ENCODE data around the gene BABAM2.
"Not testable (repeated sequence)": the region's sequence is repeated elsewhere in the genome, so short reads cannot be mapped to it uniquely, and the experiment has no call there.

Gene BABAM2

DNA sequence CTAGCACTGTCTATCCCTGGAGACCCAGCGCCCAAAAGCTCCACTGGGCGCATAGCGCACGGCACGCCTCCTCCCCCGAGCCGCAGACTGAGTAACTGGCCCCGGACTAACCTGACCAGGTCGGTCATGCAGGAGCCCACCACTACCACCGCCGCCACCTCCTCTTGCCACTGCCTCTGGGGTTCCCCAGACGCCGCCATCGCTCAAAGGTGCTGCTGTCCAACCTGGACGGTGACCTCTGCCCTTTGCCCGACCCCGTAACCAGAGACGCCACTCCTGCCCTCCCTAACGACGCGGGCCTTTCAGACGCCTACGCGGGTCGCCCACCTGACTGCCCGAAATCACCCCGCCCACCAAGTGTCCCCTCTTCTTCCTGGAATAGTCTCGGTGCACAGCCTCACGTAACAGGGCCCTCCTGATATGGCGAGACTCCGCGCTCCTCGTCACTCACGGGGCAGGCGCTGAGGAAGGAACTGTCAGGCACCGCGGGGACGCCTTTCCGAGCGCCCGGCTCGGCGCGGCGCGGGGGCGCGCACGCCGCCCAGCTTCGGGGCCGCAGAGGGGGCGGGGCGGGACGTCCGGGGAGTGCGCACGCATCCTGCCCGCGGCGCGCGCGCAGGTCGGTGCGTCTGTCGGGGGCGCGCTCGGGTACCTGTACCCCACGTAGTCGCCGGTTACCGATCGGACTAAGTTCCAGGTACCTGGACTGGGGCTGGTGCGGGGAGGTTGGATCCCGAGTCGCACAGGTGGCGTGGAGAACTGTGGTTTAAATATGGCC, at the start of gene BABAM2, which contains the start of gene RBKS:
Gene BABAM2 (plus strand): TSS at position 584 of the 778 bp plus-strand sequence. CDS start 3,828 bp downstream, outside the sequence.
Gene RBKS (minus strand): TSS at position 242 of the 778 bp plus-strand sequence. CDS start 42 bp downstream, at position 200.
- no peak for FAIRE-seq

DNA sequence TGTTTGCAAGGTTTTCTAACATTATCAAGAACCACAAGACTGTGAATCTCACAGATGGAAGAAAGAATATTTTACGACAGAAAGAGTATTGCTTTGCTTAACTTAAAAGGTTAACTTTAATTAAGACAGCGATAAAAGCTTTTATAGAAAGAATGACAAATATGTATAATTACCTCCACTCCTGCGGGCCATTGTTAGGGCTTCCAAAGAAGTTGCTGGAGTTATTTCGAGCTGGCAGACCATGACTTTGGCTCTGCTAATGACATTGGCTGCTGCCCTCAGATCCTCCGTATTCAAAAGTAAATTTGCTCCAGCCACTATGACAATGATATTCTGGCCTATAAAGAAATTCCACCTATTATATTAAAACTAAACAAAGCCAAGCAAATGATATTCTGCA, 47.6 kb upstream of the BABAM2 start:
- no peak for FAIRE-seq

DNA sequence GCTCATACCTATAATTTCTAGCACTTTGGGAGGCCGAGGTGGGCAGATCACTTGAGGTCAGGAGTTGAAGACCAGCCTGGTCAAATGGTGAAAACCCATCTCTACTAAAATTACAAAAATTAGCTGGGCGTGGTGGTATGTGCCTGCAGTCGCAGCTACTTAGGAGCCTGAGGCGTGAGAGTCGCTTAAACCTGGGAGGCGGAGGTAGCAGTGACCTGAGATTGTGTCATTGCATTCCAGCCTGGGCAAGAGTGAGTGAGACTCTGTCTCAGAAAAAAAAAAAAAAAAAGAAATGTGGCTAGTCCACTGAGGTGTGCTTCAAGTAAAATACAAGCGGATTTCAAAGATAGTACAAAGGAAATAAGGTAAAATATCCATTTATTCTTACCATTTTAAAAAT, 46.5 kb upstream of the BABAM2 start:
- FAIRE-seq, result no peak

DNA sequence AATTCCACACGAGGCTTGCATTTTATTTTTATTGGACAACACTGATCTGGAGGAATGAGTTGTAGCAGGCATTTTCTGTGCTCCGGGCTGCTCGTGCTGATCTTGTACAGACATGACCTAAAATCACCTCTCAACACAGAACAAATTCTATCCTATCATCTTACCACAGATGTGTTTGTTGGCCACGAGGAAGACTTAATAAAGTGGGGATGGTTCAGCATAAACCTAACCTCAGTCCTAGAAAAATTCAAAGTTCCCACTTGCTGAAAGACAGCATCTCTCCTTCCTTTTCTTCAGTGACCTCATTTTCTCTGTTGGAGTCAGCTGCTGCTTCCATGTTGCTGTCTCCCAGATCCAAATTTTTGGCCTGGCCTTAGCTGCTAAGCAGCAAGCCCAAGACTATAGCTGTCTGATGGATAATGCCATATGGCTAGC, 45.7 kb upstream of the BABAM2 start:
- FAIRE-seq, result no peak

DNA sequence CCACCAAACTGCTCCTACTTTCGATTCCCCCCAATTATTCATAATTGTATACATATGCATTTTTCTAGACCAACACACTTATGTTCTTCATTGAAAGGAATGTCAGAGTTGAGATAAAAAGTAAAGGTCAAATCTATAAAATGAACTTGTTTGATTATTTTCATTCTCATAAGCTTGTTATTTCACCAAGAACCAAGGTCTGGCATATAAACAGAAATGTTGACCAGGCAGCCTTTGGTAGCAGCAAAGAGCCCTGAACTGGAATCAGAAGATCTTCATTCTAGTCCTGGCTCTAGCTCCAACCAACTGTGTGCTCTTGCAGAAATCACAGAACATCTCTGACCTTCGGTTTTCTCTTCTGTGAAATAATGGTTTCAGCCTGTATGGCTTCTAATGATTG, 43.2 kb upstream of the BABAM2 start:
- FAIRE-seq, result no peak

DNA sequence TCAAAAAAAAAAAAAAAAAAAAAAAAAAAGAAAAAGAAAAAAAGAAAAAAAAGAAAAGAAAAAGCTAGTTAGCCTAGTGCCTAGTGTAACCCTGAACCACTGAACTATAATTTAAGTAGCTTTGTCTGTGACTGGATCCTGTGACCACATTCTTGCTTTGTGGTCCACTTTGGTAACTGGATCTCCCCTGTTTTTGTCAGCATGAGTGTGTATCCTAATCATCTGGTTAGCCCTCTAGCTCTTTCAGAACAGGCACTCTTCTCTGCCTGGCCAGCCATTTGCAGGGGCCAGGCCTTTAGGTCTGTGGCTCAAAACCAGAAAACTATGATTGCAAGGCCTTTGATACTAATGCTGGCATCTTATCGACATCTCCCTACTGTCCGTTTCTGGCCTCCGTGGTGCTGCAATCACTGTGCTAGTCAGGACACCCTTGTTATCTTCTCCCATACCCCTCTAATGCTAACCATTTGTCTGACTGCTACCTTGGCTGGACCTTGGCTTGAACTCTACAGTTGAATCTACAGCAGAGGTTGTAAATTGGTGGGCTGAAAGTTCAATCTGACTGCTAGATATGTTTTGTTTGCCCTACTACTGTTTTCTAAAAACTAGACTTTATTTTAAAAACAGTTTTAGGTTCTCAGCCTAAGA, 40.8 kb upstream of the BABAM2 start:
- no peak for FAIRE-seq

DNA sequence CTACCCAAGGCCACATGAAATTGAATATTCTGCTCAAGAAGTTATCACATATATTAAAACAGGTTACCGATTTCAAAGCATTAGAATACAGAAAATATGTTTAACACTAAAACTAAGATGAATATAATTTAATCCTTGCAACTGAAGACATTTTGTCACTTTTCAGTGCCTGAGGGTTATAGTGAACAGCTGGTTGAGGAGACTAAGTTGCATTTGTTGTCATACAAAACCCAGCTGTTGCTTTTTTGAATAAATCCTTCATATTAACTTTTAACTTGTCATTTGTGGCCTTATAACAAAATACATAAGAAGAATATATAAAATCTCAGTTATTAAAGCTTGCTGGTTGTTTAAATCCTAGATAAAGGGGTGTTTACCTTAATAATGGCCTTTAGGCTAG, 37.8 kb upstream of the BABAM2 start:
- FAIRE-seq, result no peak

DNA sequence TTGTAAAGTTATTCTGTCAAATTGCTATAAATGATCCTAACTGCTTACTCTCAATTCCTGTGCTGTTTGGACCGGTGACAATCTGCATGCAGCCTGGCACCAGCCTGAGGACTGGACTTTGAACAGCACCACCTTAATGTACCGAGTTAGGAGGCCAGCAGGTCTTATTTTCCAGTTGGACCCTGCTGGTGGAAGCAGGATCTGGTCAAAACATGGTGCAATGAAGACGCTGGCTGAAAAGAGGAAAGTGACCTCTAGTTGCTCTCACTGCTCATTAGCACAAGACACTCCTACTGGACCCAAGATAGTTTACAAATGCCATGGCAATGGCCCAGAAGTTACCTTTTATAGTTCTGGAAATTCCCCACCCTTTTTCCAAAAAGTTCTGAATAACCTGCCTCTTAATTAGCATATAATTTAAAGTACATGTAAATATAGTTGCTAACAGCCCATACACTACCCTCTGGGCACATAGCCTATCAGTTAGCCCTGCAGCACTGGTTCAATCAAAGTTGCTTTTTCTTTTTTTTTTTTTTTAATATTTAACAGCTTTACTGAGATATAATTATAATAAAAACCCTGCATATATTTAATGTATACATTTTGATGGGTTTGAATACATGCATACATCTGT, 36.2 kb upstream of the BABAM2 start:
- FAIRE-seq, result no peak

DNA sequence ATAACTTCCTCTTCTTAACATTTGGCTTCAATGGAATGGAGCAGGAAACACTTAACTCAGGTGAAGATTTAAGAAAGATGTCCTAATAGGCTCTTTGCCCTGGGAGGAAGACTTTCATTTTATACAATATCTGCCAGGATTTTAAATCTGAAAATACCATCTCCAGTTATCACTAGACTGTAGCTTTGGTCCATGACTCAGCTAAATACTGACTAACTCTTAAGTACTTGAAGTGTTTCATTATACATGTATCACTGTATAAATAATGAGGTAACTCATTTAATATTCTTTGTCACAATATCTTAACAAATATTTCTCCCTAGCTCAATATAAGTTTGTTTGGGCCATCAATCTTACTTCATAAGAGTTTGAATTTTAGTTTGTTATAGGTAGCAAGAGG, 35.1 kb upstream of the BABAM2 start:
- no peak for FAIRE-seq

DNA sequence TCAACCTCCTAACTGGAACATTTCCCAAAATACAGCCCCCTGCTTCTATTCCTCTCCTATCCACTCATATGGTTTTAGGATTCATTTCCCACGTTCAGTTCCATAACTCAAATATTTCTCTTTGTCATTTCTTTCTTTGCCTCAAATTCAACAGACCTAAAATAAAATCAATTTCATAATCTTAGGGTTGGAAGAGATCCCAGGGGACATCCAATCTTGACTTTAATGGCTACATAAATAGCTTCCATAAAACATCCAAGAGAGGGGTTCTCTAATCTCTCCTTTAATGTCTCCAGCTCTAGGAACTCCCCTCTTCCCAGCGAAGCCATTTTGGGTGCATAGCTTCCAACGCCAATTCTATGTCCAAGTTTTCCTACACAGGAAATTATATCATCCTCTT, 34.1 kb upstream of the BABAM2 start:
- FAIRE-seq, result no peak

DNA sequence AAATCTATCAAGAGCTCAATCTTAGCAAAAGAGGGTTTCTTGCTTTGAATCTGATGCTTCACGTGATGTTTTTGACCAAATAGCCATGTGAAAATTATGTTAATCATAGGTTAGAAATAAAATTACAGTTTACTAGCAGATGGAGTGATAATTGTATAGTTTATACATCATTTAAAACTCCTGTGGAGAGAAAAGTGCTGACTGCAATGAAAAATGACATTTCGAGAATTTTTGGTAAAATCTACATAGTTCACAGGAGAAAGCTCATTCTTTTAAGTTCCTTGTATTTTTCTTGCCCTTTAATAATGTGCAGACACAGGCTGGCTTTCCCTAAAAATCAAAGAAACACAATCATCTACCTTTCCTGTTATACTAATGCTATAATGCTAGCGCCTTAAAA, 33.6 kb upstream of the BABAM2 start:
- no peak for FAIRE-seq

DNA sequence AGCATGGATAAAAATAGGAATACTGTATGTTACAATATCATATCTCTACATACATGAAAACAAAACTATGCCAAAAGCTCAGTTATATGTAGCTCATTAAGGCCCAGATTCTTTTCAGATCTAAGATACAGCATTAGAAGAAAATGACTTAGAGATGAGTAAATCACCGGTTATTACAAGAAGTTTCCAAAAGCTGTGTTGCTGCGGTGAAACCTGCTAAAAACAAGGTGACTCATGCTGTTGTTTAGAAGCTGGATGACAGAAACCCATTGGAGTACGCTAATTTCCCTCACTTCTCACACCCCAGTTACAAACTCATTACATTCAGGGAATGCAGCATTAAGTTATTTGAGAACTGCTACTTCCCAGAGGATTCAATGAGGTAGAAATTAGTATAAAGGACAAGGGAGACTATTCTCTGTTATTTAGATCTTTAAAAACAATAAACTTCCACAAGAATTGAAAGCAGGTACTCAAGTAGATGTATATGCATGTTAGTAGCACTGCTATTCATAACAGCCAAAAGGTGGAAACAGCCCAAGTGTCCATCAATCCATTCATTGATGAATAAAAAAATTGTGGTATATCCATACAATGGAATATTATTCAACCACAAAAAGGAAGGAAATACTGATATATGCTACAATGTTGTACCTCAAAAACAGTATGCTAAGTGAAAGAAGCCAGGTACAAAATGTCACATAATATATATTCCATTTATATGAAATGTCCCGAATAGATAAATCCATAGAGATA, 32.9 kb upstream of the BABAM2 start:
- FAIRE-seq, result no peak

DNA sequence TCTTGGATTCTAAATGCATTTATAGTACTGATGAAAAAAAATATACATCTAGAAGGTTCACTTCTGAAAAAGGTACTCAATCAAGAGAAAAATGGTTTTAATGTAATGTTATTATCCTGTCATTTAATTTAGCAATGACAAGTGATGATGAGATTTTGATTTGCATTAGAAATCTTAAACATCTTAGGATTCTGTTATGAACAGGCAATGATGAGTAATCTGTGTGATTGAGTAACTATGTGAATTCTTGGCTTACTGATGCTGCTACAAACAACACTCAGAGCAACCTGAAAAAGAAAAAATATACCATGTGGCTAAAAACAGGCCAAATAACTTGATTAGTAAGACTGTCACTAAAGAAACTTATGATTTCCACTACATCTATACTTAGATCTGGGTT, 30.4 kb upstream of the BABAM2 start:
- FAIRE-seq, result no peak

DNA sequence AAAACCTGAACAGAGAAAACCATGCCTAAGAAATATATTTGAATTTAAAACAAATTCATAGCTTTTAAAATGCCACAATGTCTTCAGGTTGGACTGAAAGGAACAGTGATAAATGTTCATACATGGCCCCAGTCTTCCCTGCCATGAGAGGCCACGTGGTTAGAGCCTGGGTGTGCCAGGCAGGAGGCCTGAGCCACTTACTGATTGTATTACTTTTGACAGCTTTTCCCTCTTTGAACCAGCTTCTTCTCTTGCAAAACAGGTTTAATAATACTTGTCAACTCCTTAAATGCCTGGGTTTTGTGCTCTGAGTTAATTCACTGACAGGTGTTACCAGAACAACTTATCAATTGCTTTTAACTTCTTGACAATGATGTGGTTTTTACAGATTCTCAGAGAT, 27.4 kb upstream of the BABAM2 start:
- FAIRE-seq, result no peak

DNA sequence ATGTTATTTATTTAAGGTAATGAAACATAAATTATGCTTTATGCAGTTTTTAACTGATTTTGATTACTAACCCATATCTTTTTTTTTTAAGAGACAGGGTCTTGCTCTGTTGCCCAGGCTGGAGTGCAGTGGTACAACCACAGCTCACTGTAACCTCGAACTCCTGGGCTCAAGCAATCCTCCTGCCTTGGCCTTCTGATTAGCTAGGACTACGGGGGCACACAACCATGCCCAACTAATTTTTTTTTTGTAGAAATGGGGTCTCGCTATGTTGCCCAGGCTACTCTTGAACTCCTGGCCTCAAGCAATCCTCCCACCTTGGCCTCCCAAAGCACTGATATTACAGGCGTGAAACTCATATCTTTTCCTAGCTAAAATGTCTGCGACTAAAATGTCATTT, 26.6 kb upstream of the BABAM2 start:
- FAIRE-seq, result not testable (repeated sequence)

DNA sequence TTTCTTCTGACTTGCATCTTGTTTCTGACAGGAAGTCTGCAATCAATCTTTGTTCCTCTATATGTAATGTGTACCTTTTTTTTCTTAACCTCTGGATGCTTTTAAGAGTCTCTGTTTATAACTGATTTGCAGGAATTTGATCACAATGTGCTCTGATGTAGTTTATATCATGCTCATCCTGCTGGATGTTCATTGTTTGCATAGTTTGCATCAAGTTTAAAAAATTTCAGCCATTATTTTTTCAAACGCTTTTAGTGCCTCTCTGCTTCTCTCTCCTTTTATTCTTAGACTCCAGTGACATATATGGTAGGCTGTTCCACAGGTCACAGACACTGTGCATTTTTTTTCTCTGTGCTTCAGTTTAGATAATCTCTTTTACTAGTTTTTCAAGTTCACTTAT, 24.3 kb upstream of the BABAM2 start:
- no peak for FAIRE-seq

DNA sequence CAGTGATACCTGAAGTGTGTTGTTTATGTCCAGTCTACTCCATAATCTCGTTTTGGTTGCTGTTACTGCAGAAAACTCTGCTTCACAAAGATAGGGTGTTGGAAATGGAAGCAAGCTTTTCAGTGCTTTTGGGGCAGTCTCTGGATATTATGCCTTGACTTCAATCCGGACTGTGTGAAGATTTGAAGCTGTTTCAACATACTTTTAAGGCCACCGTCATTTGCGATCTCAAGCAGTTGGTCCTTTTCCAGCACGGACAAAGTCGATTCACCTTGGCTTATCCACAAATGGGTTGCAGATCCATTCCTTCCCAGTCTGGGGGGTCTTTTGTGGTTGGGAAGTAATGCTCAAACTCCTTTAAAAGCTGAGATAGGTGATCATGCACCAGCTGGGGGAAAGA, 20.8 kb upstream of the BABAM2 start:
- no peak for FAIRE-seq

DNA sequence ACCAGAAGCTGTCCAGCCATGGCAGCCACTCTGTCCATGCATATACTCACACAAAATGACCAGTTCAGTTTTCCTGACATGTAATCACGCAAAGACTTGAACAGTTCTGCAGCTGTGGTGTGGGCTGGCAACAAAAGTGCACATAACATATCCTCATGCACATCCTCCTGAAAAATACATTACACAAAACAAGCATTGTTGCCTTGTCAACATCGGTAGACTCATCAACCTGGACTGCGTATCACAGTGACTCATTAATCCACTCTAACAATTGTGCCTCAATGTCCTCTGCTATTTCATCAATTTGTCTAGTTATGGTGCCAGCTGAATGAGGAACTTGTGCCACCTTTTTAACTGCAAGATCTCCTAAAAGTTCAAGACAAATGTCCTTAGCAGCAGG, 19.8 kb upstream of the BABAM2 start:
- FAIRE-seq, result no peak

DNA sequence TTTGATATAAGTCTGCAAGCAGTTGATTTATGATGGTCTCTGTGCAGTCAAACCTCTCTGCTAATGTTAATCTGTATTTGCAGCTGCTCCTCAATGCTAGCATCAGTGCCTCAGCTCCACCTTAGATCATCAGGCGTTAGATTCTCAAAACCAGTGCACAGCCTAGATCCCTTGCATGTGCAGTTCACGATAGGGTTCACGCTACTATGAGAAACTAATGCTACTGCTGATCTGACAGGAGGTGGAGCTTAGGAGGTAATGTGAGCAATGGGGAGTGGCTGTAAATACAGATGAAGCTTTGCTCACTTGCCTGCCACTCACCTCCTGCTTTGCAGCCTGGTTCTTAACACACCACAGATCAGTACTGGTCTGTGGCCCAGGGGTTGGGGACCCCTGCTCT, 18.7 kb upstream of the BABAM2 start:
- no peak for FAIRE-seq

DNA sequence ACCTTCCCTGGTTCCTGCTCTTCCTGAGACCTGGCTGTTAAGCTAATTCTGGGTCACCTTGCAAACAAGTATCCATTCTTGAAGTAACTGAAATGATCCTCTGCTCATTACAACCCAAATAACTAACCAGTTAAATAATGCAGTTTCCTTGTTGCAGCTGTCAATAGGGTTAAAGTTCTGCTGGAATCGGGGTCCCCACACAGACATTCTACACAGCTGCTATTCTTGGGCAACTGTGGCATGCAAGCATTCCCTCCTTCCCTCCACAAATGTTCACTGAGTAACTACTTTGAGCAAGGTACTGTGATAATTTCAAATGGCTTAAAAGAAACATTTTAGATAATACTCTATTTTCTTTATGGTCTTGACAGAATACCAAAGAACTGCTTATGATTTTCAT, 17.4 kb upstream of the BABAM2 start:
- FAIRE-seq, result no peak

DNA sequence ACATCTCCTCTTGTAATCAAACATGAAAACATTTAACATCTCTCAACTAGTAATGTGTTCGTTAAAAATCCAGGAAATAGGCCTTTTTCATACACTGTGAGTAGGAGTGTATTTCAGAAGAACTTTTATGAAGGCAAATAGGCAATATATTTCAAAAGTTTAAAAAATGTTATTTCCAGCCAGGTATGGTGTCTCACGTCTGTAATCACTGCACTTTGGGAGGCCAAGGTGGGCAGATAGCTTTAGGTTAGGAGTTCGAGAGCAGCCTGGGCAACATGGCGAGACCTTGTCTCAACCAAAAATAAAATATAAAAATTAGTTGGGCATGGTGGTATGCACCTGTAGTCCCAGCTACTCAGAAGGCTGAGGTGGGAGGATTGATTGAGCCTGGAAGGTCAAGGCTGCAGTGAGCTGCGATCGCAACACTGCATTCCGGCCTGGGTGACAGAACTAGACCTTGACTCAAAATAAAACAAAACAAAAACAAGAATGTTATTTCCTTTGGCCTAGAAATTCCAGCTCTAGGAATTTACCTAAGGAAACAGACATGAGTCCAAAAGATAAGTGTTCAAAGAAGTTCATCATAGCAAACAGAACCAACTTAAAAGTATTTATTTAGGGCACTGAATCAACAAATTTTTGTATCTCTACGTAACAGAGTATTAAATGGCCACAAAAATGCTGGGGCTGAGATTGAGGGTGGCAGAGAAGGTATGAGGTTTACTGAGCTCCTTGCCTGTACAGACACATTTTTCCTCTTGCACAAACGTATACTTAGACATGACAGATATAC, 15.2 kb upstream of the BABAM2 start:
- FAIRE-seq, result no peak

DNA sequence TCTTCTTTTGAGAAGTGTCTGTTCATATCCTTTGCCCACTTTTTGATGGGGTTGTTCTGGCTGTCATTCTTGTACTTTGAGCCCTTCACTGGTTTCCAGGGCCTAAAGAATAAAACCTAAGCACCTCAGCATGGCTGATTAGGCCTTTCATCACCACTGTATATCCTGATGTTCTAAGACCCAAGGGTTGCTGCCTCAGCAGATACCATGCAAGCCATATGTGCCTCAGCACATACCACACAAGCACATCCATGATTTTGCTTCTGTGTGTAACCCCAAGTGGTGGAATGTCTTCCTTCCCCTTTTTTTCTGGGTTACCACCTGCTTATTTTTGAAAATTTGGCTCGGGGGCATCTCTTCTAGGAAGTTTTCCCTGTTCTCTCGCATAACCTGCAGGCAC, 11.7 kb upstream of the BABAM2 start:
- FAIRE-seq, result no peak

Measured in islet of Langerhans (tissue), 1 donor.